OCI-M2 (cell line): ENCODE results near the gene ARHGEF12.
"Not testable (repeated sequence)": the region's sequence is repeated elsewhere in the genome, so short reads cannot be mapped to it uniquely, and the experiment has no call there.

Experiments used
- DNase-seq: peaks from one replicate; lab custom pipeline; 2025; ENCODE audit not compliant: unreplicated experiment; lab: John Stamatoyannopoulos, UW

Gene ARHGEF12

GRCh38 chr11:120492486-120492885 is 156.3 kb downstream of the ARHGEF12 start:
- DNase-seq: no peak

- DNase-seq: no peak
Measured at GRCh38 chr11:120494595-120494994, 158.4 kb downstream of the ARHGEF12 start.

GRCh38 chr11:120499088-120499487 is 162.9 kb downstream of the ARHGEF12 start:
- DNase-seq: no peak

- DNase-seq: no peak
Measured at GRCh38 chr11:120499859-120500258, 163.6 kb downstream of the ARHGEF12 start.

GRCh38 chr11:120500414-120501071 is 164.3 kb downstream of the ARHGEF12 start:
- no peak for DNase-seq

GRCh38 chr11:120501440-120501839 is 165.2 kb downstream of the ARHGEF12 start:
- DNase-seq: no peak

- no peak for DNase-seq
Measured at GRCh38 chr11:120501976-120502755, 166.0 kb downstream of the ARHGEF12 start.

GRCh38 chr11:120503529-120503928 is 167.3 kb downstream of the ARHGEF12 start:
- not testable (repeated sequence) for DNase-seq

GRCh38 chr11:120505801-120506425 is 169.7 kb downstream of the ARHGEF12 start:
- no peak for DNase-seq

GRCh38 chr11:120509346-120510053 is 173.3 kb downstream of the ARHGEF12 start:
- no peak for DNase-seq

- DNase-seq: no peak
Measured at GRCh38 chr11:120510406-120511115, 174.3 kb downstream of the ARHGEF12 start.

- DNase-seq: no peak
Measured at GRCh38 chr11:120511116-120511819, 175.1 kb downstream of the ARHGEF12 start, which contains the start of gene GRIK4. GRIK4 (plus strand) TSS chr11:120511748; CDS start chr11:120660319, 148,571 bp downstream.

GRCh38 chr11:120511820-120512738 is 175.9 kb downstream of the ARHGEF12 start:
- no peak for DNase-seq

- DNase-seq: no peak
Measured at GRCh38 chr11:120512739-120513435, 176.7 kb downstream of the ARHGEF12 start.

- DNase-seq: no peak
Measured at GRCh38 chr11:120513436-120514315, 177.5 kb downstream of the ARHGEF12 start.

- DNase-seq: no peak
Measured at GRCh38 chr11:120514541-120515121, 178.4 kb downstream of the ARHGEF12 start.

GRCh38 chr11:120515186-120515723 is 179.0 kb downstream of the ARHGEF12 start:
- no peak for DNase-seq
